Uterus (tissue), 4 donors: ENCODE measurements around the gene SBF2. TPM values are rescaled to one million over a fixed set of nuclear protein-coding genes. Genes with fewer than 3 reads are reported as not detected.

Source experiments
- DNase-seq, 2 donors: peaks; one replicate each; pipeline ENCODE4 v3.0.0-alpha.2; 2019 to 2020
- H3K27ac ChIP-seq, 2 donors: fragments of 200-600 bp; sonication (generic); 1 replicate in 1 of 2; 2 replicates in 1 of 2; pipeline ENCODE4 v1.5.1; 2016 to 2018
- H3K27me3 ChIP-seq, 2 donors: fragments of 200-600 bp; sonication (generic); one replicate each; pipeline ENCODE4 v1.5.1; 2018 to 2019; ENCODE audit warnings: control low read depth in 1 of 2
- H3K36me3 ChIP-seq, 2 donors: fragments of 200-600 bp; sonication (generic); one replicate each; pipeline ENCODE4 v1.5.1; 2019; ENCODE audit warnings: control low read depth in 1 of 2
- H3K4me1 ChIP-seq, 2 donors: fragments of 200-600 bp; sonication (generic); one replicate each; pipeline ENCODE4 v1.5.1; 2018 to 2019; ENCODE audit warnings: control low read depth in 1 of 2
- H3K4me3 ChIP-seq, 2 donors: fragments of 200-600 bp; sonication (generic); 1 replicate in 1 of 2; 2 replicates in 1 of 2; pipeline ENCODE4 v1.5.1; 2018 to 2019; ENCODE audit warnings: mild to moderate bottlenecking in 1 of 2
- H3K9me3 ChIP-seq, 2 donors: fragments of 200-600 bp; sonication (generic); one replicate each; pipeline ENCODE4 v1.5.1; 2019; ENCODE audit warnings: control low read depth in 1 of 2
- POLR2A ChIP-seq, 2 donors: fragments of 450-650 bp; IDR thresholded peaks; one replicate each; pipeline ENCODE4 v1.6.1; 2016; ENCODE audit warnings: antibody characterized with exemption in 2 of 2, mild to moderate bottlenecking in 1 of 2, moderate library complexity in 1 of 2
- intact Hi-C: fragments of 100-400 bp; cut with DNase I; formaldehyde crosslinking; loops from one replicate; pipeline ENCODE4 v1.15.1; 2023; ENCODE audit warnings: low total_unique reads
- total RNA-seq, 4 donors: library from RNA; depleted of rRNA in 3 of 4; stranded (reverse); fragments of >200 nt in 3 of 4; gene quantifications; one replicate each; pipeline versions ENCODE4 v1.1.0 to v1.2.4, GENCODE V29; 2014 to 2023
- TF ChIP-seq, protein P1 (sequence below), 4 experiments: fragments of 200-600 bp in 2 of 4; fragments of 450-650 bp in 2 of 4; sonication (generic) in 2 of 4; IDR thresholded peaks; one replicate each; pipeline ENCODE4 v1.5.1; 2016 to 2019; ENCODE audit warnings: antibody characterized with exemption in 4 of 4, mild to moderate bottlenecking in 2 of 4, moderate library complexity in 1 of 4
- donor health status: DM: yes; HTN: yes; CAD: no.

Gene SBF2
- total RNA-seq, 4 donors from 2014 or later: 45.0 to 202 (median 98.0) TPM

DNA sequence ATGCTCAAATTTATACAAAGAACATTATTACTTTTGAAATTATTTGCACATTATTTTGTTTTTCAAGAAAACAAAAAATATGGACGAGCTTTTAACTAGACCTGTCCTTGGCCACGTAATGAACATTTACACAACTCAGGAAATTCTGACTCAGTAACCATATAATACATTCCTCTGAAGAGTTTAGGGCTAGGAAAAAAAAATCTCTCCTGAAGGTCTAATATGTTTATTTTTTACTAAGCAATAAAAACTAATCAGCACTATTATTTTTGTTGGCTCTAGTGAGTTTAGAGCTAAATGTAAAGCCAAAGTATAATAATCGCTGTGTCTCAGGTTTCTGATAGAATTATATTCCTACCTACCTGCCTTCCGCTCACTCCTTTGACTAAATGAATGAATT is 442.7 kb downstream of the SBF2 start:
- intact Hi-C loops: no loop called here
- Histone ChIP-seq H3K27ac (no peak overlapping the region), H3K27me3 (no peaks in the 10 kb centered on the region), H3K4me1 (no peaks in the 10 kb centered on the region), H3K4me3 (no peak overlapping the region), H3K9me3 (no peaks in the 10 kb centered on the region), H3K36me3 (no peaks in the 10 kb centered on the region)
- no peak for DNase-seq
- TF ChIP-seq, protein P1, sequence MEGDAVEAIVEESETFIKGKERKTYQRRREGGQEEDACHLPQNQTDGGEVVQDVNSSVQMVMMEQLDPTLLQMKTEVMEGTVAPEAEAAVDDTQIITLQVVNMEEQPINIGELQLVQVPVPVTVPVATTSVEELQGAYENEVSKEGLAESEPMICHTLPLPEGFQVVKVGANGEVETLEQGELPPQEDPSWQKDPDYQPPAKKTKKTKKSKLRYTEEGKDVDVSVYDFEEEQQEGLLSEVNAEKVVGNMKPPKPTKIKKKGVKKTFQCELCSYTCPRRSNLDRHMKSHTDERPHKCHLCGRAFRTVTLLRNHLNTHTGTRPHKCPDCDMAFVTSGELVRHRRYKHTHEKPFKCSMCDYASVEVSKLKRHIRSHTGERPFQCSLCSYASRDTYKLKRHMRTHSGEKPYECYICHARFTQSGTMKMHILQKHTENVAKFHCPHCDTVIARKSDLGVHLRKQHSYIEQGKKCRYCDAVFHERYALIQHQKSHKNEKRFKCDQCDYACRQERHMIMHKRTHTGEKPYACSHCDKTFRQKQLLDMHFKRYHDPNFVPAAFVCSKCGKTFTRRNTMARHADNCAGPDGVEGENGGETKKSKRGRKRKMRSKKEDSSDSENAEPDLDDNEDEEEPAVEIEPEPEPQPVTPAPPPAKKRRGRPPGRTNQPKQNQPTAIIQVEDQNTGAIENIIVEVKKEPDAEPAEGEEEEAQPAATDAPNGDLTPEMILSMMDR (IDR thresholded peaks at IDR 0.05): no peak
- TF ChIP-seq POLR2A (IDR thresholded peaks at IDR 0.05): no peak

GRCh38 chr11:9850224-9850895 is 443.7 kb downstream of the SBF2 start:
- TF ChIP-seq POLR2A (IDR thresholded peaks at IDR 0.05): no peak
- TF ChIP-seq, protein P1 (IDR thresholded peaks at IDR 0.05): no peak
- H3K27me3 ChIP-seq: no peaks in the 10 kb centered on the region
- no peaks in the 10 kb centered on the region for H3K36me3 ChIP-seq
- H3K4me1 ChIP-seq: no peaks in the 10 kb centered on the region
- H3K9me3 ChIP-seq: no peaks in the 10 kb centered on the region
- DNase-seq: no peak
- no peak overlapping the region for H3K4me3 ChIP-seq
- intact Hi-C loops: no loop called here
- H3K27ac ChIP-seq: no peak overlapping the region

- intact Hi-C loops: no loop called here
- Histone ChIP-seq H3K27me3 (no peaks in the 10 kb centered on the region), H3K27ac (no peak overlapping the region), H3K4me3 (no peak overlapping the region), H3K36me3 (no peaks in the 10 kb centered on the region), H3K4me1 (no peaks in the 10 kb centered on the region), H3K9me3 (no peaks in the 10 kb centered on the region)
- no peak for DNase-seq
- TF ChIP-seq, protein P1 (IDR thresholded peaks at IDR 0.05): no peak
- TF ChIP-seq POLR2A (IDR thresholded peaks at IDR 0.05): no peak
Measured at GRCh38 chr11:9849389-9849788, 444.6 kb downstream of the SBF2 start.

DNA sequence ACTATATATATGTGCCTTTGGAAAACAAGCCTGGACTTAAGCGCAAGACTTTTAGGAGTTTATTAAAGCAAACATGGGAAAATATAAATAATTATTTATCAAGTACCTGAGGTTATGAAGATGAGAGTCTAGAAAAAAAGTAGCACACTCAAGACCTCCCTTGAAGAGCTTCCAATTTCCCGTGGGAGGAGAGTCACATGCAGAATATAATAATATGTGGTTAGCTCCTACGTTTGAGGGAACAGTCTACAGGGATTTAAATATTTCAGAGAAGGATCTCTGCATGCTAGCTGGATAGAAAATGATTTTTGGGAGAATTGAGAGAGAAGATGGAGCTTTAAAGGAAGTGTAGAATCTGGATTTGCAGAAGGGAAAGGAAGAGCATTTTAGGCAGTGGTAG is 446.4 kb downstream of the SBF2 start:
- no peak for TF ChIP-seq POLR2A (IDR thresholded peaks at IDR 0.05)
- TF ChIP-seq, protein P1 (IDR thresholded peaks at IDR 0.05): no peak
- no peak for DNase-seq
- H3K27me3 ChIP-seq: no peaks in the 10 kb centered on the region
- H3K9me3 ChIP-seq: no peaks in the 10 kb centered on the region
- no peaks in the 10 kb centered on the region for H3K4me1 ChIP-seq
- no peaks in the 10 kb centered on the region for H3K36me3 ChIP-seq
- H3K27ac ChIP-seq: no peak overlapping the region
- intact Hi-C loops: no loop called here
- H3K4me3 ChIP-seq: no peak overlapping the region

GRCh38 chr11:9842923-9843322 is 451.1 kb downstream of the SBF2 start:
- no peaks in the 10 kb centered on the region for H3K9me3 ChIP-seq

More at GRCh38 chr11:9842923-9843322, 451.1 kb downstream of the SBF2 start:
- Histone ChIP-seq H3K4me3 (no peak overlapping the region), H3K27me3 (no peaks in the 10 kb centered on the region), H3K36me3 (no peaks in the 10 kb centered on the region), H3K4me1 (no peaks in the 10 kb centered on the region), H3K27ac (no peak overlapping the region)
- TF ChIP-seq, protein P1 (IDR thresholded peaks at IDR 0.05): no peak
- DNase-seq: no peak
- intact Hi-C loops: no loop called here
